HG03521 (cell line): ENCODE data around the gene SERHL2.
"Not testable (repeated sequence)": the region's sequence is repeated elsewhere in the genome, so short reads cannot be mapped to it uniquely, and the experiment has no call there.

Source experiments
- ATAC-seq: cut with Tn5 transposase; IDR thresholded peaks from one replicate; pipeline ENCODE4 v1.9.1; 2021; ENCODE audit warnings: mild to moderate bottlenecking, moderate library complexity; ENCODE audit not compliant: unreplicated experiment

Gene SERHL2, protein sequence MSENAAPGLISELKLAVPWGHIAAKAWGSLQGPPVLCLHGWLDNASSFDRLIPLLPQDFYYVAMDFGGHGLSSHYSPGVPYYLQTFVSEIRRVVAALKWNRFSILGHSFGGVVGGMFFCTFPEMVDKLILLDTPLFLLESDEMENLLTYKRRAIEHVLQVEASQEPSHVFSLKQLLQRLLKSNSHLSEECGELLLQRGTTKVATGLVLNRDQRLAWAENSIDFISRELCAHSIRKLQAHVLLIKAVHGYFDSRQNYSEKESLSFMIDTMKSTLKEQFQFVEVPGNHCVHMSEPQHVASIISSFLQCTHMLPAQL

DNA sequence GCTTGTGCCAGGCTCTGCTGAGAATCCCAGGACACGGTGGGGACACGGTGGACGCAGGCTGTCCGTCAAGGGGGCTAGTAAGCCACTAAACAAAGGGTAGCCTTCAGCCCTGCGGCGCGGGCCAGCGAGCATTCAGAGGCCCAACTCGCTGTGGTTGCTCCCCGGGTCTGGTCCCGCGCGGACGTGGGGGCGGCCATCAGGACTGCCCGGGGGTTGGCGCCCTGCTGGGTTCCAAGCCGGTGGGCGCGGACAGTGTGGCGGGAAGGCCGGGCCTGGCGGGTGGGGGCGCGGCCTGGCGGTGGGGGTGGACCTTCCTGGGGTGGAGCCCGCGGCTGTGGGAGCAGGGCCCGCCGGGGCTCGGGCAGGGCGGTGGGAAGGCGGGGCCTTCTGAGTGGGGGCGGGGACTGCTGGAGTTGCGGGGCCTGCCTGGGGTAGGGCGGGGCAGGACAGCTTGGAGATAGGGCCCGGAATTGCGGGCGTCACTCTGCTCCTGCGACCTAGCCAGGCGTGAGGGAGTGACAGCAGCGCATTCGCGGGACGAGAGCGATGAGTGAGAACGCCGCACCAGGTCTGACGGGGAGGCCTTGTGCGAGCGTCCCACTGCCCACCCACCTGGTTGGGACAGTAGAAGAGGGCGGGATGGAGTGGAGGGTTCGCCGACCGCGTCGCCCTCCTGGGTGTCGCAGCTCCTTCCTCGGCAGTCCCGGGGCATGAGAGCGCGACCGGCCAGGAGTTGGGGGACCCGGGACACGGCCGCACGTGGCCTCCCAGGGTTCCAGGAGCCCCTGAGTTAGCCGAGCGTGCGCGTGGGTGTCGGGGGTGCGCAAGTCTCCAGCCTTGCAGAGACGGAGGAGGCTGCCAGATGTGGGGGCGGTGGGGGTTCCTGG, at the start of gene SERHL2:
TSS of gene SERHL2 (plus strand) at position 482 of the 887 bp plus-strand sequence. CDS start at position 547, 65 bp downstream.
- no peak for ATAC-seq

DNA sequence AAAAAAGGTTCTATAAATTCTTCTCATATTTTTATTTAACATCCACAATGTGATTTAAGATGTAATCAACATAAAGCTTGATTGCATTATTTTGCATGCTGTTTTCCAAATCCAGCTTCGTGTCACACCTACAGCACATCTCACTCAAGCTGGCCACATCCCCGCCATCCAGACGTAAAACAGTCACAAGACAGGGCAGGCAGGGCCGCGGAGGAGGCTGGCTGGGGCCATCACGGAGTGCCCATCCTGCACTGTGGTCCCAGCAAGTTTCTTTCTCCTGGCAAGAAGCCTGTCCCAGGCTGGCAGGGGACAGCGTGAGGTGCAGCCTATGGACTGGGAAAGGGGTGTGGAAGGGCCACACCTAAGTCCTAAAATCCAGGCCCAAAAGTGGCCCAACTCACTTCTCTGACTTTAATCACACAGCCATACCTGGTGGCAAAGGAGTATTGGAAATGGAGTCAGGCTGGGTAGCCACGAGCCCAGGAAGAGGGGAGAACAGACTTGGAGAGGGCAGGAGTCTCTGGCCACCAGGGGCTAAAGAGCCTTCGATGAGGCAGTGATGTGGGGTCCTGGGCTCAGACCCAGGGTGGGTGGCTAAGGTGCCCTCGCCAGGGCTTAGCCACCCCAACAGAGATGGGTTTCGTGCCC, 45.3 kb upstream of the SERHL2 start:
- ATAC-seq: not testable (repeated sequence)

DNA sequence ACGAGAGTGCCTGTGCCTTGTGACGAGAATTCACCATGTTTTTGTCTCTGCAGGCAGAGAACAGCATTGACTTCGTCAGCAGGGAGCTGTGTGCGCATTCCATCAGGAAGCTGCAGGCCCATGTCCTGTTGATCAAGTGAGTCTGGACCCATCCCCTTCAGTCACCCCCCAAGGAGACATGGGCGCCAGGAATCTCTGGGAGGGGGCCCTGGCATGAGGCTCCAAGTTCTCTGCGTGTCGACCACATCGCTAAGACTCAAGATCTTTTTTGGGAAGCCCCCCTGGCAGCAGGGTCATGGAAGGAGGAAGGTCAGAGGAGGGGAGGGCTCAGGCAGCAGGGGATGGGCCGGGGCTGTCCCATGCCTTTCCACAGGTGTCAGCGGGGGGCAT, 44.8 kb upstream of the SERHL2 start:
- not testable (repeated sequence) for ATAC-seq

DNA sequence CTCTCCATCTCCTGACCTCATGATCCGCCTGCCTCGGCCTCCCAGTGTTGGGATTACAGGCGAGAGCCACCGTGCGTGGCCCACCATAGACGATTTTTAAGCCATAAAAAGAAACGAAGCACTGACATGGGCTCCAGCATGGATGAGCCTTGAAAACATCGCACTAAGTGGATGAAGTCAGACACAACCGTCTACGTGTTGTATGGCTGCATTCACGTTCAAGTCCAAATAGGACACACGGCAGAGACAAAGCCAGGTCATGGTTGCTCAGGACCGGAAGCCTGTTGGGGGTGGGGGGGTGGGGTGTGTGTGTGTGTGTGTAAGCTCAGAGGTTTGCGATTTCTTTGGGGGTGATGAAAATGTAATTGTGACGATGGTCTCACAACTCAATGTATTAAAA, 44.2 kb upstream of the SERHL2 start:
- ATAC-seq: no peak

DNA sequence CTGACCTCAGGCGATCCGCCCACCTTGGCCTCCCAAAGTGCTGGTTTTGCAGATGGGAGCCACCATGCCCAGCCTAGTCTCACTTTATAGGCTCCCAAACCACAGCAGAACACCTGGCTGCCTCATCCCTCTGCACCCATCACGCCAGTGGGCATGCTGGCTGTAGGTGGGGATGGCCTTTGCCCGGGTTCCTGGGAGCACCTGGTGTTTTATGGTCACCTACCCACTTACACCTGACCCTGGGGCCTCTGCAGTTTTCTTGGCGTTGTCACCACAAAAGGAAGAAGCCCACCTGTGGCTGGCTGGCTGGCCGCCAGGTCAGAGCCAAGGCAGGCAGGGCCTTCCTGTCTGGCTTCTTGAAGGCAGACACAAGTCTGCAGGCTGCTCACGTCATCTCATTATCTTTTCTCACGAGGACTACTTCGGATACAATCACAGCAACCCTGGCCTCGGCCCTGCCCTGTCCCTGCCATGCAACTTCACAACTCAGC, 42.3 kb upstream of the SERHL2 start:
- ATAC-seq: no peak

DNA sequence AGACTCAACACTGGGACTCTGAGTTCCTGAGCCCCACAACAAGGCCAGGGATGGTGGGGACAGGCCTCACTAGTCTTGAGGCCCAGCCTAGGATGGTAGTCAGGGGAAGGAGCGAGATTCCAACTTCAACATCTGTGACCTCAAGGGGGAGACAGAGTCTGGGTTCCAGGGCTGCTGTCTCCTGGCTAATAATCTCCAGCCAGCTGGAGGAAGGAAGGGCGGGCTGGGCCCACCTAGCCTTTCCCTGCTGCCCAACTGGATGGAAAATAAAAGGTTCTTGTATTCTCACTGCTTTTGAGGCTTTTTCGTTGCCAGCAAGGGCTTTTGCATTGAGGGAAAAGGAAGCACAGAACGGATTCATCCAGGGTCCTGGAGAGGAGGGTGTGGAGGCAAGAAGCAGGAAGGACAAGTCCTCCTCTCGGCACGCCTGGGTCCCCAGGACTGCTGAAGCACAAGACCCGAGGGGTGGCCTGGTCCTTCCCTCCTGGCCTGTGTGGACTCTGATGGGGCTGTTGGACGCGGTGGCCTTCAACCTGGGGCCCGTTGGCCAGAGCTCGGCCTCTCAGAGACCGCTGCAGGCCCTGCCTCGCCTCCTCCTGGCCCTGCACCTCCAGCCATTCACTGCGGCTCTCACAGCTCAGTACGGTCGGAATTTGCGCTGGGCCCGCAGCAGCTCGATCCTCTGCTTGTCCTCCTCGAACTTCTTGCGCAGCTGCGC, 41.3 kb upstream of the SERHL2 start:
- ATAC-seq: not testable (repeated sequence)

DNA sequence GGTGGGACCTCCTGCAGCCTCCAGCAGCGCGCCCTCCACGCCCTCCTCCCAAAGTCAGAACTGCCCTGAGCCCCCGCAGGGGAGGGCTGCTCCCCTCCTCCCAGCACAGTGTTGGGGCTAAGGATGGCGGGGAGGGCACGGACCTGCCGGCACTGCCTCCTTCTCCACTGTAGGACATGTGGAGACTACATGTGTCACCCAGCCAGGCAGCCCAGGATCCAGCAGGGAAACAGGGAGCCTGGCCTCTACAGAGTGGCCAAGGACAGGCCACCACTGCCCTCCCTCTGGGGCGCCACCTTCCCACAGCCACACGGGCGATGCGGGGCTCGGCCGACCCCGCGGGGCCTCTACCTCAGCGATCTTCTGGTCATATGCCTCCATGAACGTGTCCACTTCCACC, 39.4 kb upstream of the SERHL2 start:
- ATAC-seq: not testable (repeated sequence)

DNA sequence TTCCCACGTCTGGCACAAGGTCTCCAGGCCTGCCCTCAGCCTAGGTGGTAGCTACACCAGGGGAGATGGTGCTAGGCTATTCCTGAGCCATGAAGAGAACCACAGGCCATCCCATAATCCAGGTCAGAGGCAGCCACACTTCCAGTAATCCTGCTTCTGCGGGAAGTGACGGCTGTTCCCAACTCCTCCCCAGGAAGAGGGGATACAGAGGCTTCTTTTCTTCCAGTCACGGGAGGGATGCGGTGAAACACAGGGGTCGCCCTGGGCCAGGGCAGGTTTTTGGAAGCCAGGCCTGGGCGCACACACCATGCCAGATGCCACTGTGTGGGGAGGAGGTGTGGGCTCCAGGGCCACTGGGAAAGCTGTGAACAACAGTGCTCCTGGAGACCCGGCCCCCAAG, 38.5 kb upstream of the SERHL2 start:
- not testable (repeated sequence) for ATAC-seq

DNA sequence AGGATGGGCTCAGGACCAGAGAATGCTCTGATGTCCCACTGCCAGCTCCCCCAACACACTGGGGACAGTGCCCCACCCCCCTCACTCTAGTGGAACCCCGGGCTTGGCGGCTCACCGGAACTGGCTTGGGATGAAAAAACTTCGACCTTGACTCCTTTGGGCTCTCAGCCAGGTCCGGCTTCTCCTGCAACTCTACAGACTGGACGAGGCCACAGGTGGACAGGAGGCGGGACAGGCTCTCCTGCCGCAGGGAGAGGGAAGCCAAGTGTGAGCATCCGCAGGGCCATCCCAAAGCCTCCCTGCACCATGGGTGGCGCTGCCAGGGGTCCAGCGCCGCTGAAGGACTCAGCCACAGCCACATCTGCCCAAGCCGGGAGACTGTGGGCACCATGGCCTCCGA, 37.9 kb upstream of the SERHL2 start:
- no peak for ATAC-seq

DNA sequence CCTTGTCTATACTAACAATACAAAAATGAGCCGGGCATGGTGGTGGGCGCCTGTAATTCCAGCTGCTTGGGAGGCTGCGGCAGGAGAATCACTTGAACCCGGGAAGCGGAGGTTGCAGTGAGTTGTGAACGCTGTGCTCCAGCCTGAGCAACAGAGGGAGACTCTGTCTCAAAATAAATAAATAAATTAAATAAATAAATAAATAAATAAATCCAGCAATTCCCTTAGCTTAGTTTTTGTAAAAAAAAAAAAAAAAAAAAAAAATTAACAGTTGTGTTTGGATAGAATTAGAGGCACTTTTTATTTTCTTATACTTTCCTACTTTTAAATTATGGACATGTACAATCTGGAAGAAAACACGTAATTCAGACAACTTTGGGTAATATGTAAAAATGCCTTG, 36.7 kb upstream of the SERHL2 start:
- ATAC-seq: not testable (repeated sequence)

DNA sequence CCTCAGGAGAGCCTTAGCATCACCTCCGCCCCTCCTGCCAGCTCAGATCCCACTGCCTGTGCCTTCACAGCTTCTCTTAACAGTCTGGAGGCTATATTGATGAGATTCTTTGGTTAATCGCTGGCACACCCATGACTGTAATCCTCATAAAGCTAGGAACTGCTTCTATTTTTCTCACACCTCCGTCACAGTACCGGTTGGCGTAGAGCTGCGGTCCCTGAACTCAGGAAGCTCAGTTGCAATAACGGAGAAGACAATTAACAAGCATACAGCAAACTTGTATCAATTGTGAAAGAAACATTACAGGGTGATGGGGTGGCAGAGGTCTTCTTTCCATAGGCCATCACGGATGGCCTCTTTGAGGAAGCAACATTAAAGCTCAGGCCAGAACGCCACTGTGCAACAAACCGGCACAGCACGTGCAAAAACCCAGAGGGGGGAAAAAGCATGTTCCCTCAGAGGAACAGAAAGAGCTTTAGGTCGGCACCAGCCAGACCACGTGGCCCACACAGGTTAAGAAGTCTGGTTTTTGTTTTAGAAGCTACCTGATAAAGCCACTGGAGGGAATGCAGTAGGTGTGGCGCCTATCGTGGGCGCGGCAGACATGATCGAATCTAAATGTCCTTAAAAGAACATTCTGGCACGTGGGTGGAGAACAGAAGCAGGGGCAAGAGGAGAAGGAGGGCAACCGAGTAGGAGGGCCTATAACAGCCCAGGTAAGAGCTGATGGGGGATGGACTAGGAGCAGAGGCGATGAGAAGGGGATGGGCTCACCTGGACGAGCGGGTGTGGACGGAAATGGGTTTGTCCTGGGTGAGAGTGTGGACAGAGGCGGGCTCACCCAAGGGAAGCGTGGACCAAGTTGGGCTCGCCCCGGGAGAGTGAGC, 34.9 kb upstream of the SERHL2 start:
- not testable (repeated sequence) for ATAC-seq

DNA sequence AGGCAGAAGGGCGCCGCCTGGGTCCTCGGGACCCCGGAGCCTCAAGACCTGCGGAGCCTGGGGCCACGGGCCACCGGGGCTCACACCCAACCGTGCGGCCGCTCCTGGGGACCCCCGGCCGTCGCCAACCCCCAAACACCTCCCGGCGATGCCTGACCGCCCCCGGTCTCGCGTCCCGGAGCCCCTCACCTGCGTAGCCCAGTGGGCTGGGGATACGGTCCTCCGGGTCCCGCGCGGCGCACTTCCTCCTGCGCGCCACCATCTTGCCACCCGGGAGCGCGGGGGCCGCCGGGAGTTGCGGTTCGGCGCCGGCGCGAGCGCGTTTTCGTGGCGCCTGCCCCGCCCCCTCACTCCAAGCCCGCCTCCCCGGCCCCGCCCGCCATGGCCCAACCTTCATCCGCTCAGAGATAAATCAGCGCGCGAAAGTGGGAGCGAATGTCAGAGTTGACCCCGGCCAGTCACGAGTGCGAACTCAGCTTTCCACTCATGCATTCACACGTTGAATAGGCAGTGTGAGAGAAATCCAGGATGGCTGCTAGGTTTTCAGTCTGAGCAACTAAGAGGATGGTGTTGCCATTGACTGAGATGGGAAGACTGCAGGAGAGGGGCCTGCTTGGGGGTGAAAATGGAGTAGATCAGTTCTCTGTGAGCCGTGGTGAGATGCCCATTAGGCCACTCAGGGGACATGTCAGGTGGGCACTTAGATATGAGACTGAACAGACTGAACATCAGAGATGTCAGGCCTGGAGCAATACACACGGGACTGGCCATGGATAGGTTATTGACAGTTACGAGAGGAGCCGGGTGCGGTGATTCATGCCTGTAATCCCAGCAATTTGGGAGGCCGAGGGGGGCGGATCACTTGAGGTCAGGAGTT, 34.0 kb upstream of the SERHL2 start, which contains the start of gene RRP7A:
TSS of gene RRP7A (minus strand) at position 272 of the 877 bp plus-strand sequence. CDS start at position 262, 10 bp downstream.
- peak; percentile 84 for ATAC-seq

DNA sequence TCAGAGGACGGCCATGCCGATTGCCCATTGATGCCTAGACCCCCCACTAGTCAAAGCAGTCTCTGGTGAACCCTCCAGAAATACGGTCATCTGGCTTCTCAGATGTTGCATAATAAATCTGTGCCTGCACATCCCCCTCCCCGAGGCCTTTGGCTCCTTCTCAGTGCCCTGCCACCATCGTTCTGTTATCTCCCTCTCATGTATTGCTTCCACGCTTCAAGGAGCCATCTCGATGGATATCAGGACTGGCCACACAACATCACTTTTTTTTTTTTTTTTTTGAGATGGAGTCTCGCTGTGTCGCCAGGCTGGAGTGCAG, 32.6 kb upstream of the SERHL2 start:
- ATAC-seq: no peak

DNA sequence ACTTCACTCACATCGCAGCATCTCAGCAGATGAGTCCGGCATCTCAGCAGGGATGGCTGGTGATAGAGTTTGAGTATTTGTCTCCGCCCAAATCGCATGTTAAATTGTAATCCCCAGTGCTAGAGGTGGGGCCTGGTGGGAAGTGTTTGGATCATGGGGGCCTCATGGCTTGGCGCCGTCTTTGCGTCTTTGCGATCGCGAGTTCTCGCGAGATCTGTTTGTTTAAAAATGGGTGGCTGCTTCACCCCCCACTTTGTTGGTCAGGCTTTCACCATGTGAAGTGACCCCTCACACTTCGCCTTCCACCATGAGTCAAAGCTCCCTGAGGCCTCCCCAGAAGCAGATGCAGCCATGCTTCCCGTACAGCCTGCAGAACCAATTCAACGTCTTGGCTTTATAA, 31.2 kb upstream of the SERHL2 start:
- ATAC-seq: no peak

DNA sequence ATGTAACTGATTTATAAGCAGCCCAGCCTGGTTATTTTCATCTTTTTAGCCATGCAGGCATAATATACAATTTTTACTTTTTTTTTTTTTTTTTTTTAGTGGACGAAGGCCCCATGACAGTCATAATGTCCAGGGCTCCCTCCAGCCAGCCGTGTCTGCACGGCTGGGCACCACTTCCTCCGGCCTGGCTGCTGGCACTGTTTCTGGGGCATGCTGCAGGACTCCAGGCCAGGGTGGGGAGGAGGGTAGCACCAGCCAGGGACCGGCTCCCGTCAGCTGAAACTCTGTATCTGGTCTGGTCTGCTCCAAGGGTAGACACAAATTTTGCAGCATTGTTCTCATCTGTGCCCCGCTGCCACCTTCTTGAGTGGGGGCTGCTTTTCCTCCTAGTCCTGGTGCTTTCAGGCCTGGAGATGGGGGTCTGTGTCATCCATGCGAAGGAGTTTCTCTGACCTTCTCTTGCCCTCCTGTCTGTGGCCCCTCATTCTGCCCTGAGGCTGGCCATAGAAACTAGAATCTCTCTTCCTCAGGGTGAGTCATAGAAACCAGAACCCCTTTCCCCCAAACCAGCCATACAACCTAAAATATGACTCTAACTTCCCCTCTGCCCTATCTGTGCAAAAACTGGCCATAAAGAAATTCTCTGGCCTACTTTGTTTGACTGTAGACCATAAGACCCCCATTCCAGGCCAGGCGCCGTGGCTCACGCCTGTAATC, 25.0 kb upstream of the SERHL2 start:
- ATAC-seq: no peak

DNA sequence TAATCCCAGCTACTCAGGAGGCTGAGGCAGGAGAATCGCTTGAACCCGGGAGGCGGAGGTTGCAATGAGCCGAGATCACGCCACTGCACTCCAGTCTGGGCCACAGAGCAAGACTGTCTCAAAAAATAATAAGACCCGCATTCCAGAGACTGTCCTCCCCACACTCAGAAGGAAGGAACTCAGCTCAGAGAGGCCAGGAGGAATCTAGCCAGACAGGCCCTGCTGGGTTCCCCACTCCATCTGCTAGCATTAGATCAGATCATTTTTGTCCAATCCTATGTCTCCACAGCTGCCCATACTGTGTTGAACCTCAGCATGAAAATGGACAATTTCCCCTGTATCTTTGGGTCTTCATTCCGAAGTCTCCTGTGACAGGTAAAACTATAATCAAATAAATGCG, 24.3 kb upstream of the SERHL2 start:
- not testable (repeated sequence) for ATAC-seq

DNA sequence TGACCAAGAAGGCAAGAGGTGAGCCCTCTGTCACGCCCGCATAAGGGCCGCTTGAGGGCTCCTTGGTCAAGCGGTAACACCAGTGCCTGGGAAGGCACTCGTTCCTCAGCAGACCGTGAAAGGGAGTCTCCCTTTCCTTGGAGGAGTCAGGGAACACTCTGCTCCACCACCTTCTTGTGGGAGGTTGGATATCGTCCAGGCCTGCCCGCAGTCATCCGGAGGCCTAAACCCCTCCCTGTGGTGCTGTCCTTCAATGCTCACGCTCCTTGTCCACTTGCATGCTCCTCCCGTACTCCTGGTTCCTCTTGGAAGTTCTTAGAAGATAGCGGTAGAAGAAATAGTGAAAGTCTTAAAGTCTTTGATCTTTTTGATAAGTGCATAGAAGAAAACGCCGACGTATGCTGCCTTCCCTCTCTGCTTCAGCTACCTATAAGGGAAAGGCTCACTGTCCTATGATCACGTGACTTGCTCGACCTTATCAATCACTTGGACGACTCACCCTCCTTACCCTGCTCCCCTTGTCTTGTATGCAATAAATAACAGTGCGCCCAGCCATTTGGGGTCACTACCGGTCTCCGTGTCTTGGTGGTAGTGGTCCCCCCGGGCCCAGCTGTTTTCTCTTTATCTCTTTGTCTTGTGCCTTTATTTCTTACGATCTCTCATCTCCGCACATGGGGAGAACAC, 22.2 kb upstream of the SERHL2 start:
- not testable (repeated sequence) for ATAC-seq

DNA sequence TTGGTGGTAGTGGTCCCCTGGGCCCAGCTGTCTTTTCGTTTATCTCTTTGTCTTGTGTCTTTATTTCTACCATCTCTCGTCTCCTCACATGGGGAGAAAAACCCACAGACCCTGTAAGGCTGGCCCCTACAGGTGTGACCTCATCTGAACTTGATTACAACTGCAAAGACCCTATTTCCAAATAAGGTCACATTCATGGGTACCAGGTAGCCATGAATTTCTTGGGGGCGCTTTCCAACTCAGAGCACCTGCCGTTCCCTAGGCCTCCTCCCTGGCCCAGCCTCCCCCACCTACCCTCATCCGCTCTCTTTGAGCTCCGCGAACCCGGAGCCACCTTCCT, 20.1 kb upstream of the SERHL2 start:
- ATAC-seq: no peak
